Colonic mucosa (tissue), 4 donors: ENCODE results near the gene TTI1. TPM values are rescaled to one million over a fixed set of nuclear protein-coding genes. Genes with fewer than 3 reads are reported as not detected.

Experiments
- DNase-seq: peaks from one replicate; pipeline ENCODE4 v3.0.0-alpha.2; 2020
- H3K27ac ChIP-seq: fragments of 200-600 bp; one replicate; pipeline ENCODE4 v1.8.0; 2021
- H3K27me3 ChIP-seq: fragments of 200-600 bp; one replicate; pipeline ENCODE4 v1.8.0; 2021
- H3K36me3 ChIP-seq: fragments of 200-600 bp; one replicate; pipeline ENCODE4 v1.8.0; 2021
- H3K4me1 ChIP-seq: fragments of 200-600 bp; one replicate; pipeline ENCODE4 v1.8.0; 2021; ENCODE audit warnings: mild to moderate bottlenecking
- H3K4me3 ChIP-seq: fragments of 200-600 bp; one replicate; pipeline ENCODE4 v1.8.0; 2021
- H3K9ac ChIP-seq, 2 donors: one replicate each; pipeline ENCODE4 v1.7.0; 2013; ENCODE audit warnings: control low read depth in 2 of 2, low read depth in 2 of 2, low read length in 2 of 2
- H3K9me3 ChIP-seq: fragments of 200-600 bp; one replicate; pipeline ENCODE4 v1.8.0; 2021
- intact Hi-C: fragments of 100-400 bp; cut with DNase I; formaldehyde crosslinking; loops from one replicate; pipeline ENCODE4 v1.14.1; 2022
- total RNA-seq, 2 donors: library from RNA; stranded (reverse); fragmentation: NEBNext Ultra II Directional in 1 of 2; extraction: Animal tissue kit (Norgen Biotek cat#: 25700) in 1 of 2; gene quantifications; one replicate each; pipeline ENCODE4 v1.2.1, GENCODE V29; 2021
- TF ChIP-seq, protein P1 (sequence below): fragments of 200-600 bp; IDR thresholded peaks from one replicate; pipeline ENCODE4 v1.8.0; 2022; ENCODE audit warnings: antibody characterized with exemption, mild to moderate bottlenecking
- donor health status: healthy.
- donor health status: DM: no; HTN: no; CAD: no.
- donor health status: DM: no; HTN: no; CAD: no.

Gene TTI1
- total RNA-seq, 2 donors from 2014 or later = 10.2 to 23.0 TPM

DNA sequence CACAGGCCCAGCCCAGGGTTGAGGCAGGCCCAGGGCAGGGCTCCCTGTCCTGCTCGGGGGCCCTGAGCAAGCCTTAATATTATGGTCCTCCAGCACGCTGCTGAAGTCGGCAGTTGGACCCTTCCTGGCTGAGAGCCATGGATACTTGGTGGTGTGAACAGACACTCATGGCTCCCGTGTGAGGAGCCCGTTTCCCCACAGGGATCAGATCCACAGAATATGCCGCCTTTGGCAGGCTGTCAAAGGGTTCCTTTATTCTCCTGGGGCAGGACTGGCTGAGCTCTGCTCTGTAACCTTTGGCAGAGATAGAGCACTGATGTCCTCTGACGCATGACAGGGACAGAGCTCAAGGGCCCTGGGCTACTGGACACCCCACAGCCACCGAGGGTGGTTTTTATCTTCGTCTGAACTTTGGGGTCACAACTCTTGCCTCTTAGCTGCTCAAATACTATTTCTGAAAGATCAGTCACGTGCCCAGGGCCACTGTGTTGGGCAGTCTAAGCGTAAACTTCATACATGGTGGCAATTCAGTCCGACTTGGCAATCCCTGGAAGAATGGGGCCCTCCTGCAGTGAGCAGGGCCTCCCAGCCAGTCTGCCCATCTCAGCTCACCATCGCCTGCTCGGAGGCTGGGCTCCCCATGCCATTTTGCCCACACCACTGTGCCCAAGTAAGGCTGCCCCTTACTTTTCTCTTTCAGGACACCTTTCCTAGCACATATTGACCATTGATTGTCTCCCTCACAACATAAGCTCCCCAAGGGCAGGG lies 49.1 kb downstream of the TTI1 start:
- H3K4me1 ChIP-seq = no peaks in the 10 kb centered on the region
- no peaks in the 10 kb centered on the region for H3K27me3 ChIP-seq
- intact Hi-C loops = no loop called here
- H3K27ac ChIP-seq = no peak overlapping the region
- no peak overlapping the region for H3K9ac ChIP-seq
- DNase-seq = no peak
- no peaks in the 10 kb centered on the region for H3K9me3 ChIP-seq
- H3K4me3 ChIP-seq = no peak overlapping the region
- TF ChIP-seq, protein P1, sequence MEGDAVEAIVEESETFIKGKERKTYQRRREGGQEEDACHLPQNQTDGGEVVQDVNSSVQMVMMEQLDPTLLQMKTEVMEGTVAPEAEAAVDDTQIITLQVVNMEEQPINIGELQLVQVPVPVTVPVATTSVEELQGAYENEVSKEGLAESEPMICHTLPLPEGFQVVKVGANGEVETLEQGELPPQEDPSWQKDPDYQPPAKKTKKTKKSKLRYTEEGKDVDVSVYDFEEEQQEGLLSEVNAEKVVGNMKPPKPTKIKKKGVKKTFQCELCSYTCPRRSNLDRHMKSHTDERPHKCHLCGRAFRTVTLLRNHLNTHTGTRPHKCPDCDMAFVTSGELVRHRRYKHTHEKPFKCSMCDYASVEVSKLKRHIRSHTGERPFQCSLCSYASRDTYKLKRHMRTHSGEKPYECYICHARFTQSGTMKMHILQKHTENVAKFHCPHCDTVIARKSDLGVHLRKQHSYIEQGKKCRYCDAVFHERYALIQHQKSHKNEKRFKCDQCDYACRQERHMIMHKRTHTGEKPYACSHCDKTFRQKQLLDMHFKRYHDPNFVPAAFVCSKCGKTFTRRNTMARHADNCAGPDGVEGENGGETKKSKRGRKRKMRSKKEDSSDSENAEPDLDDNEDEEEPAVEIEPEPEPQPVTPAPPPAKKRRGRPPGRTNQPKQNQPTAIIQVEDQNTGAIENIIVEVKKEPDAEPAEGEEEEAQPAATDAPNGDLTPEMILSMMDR = no peak
- no peaks in the 10 kb centered on the region for H3K36me3 ChIP-seq

DNA sequence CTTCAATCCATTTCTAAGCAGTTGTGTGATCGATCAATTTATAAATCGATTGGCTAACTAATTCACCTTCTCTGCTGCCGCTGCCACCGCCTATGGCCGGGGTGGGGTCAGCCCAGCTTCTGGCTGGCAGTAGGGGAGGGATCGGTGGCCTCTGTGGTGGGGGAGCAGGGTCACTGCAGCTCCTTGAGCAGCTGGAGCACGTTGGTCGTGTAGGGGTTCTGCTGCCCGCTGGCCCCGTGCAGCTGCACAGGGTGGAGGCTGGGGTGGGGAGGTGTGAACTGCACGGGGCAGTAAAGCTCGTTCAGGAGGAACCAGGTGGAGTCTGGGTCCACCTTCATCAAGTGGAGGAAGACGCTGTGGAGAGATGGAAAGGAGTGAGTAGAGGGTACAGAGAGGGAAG lies 50.0 kb downstream of the TTI1 start:
- intact Hi-C loops = no loop called here
- DNase-seq = no peak
- Histone ChIP-seq H3K27ac (no peak overlapping the region), H3K36me3 (no peaks in the 10 kb centered on the region), H3K9ac (no peak overlapping the region), H3K9me3 (no peaks in the 10 kb centered on the region), H3K27me3 (no peaks in the 10 kb centered on the region), H3K4me3 (no peak overlapping the region), H3K4me1 (no peaks in the 10 kb centered on the region)
- TF ChIP-seq, protein P1 = no peak

DNA sequence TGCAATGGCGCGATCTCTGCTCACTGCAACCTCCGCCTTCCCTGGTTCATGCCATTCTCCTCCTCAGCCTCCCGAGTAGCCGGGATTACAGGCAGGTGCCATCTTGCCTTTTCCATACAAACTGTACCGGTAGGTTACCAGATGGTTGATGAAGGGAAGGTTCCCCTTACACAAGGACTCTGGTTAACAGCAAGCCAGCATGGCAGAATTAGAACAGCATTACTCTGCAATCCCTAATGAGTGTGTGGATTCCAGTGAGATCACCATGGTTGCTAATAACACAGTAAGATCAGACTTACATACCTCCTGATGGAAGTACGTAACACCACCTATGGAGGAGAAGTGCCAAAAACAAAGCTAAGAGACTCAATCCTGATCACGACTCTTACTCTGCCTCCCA lies 51.7 kb downstream of the TTI1 start:
- intact Hi-C loops = no loop called here
- H3K4me1 ChIP-seq = no peaks in the 10 kb centered on the region
- H3K9me3 ChIP-seq = no peaks in the 10 kb centered on the region
- TF ChIP-seq, protein P1 = no peak
- H3K4me3 ChIP-seq = no peak overlapping the region
- no peak overlapping the region for H3K9ac ChIP-seq
- DNase-seq = no peak
- H3K36me3 ChIP-seq = no peaks in the 10 kb centered on the region
- no peaks in the 10 kb centered on the region for H3K27me3 ChIP-seq
- no peak overlapping the region for H3K27ac ChIP-seq

DNA sequence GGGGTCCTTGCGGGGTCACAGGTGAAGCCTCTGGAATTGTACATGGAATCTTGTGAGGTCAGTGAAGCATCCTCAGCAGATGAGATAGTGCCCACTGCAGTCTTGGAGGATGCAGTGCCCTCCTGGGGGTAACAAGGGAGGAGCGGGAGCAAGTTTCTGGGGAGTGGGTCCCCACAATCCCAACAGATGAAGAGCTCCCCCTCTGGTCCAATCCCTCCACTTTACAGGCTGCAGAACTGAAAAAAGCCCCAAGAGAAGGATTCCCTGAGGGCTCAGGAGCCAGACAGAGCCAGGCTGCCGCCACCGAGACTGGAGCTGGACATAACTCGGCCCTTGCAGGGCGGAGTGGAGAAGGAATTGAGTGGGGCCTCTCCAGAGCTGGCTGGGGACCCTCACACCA lies 52.4 kb downstream of the TTI1 start:
- Histone ChIP-seq H3K36me3 (no peaks in the 10 kb centered on the region), H3K27me3 (no peaks in the 10 kb centered on the region), H3K27ac (no peak overlapping the region), H3K9ac (no peak overlapping the region), H3K4me1 (no peaks in the 10 kb centered on the region), H3K9me3 (no peaks in the 10 kb centered on the region), H3K4me3 (no peak overlapping the region)
- DNase-seq = peak; percentile 12
- TF ChIP-seq, protein P1 = no peak
- intact Hi-C loops = no loop called here

DNA sequence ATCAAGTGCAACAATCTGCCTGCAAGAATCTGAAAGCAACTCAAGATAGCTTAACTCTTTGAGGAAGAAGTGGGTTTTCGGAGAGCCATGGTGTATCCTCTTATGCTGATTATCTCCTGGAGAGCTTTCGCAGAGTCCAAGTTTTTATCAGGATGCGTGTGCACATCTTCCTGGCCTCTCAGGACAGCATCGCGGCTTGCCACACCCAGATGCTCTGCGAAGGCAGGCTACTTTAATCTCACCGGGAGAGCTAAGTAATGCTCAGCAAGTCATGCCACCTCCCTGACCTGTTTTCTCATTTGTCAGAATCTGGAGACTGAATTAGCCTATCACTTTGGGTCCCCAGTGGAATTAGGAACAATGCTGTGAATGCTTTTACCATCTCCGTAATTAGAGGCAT lies 52.9 kb downstream of the TTI1 start:
- peak; percentile 4 for DNase-seq
- H3K4me1 ChIP-seq = no peaks in the 10 kb centered on the region
- TF ChIP-seq, protein P1 = no peak
- intact Hi-C loops = no loop called here
- no peak overlapping the region for H3K9ac ChIP-seq
- no peak overlapping the region for H3K27ac ChIP-seq
- no peaks in the 10 kb centered on the region for H3K27me3 ChIP-seq
- H3K4me3 ChIP-seq = no peak overlapping the region
- H3K9me3 ChIP-seq = no peaks in the 10 kb centered on the region
- no peaks in the 10 kb centered on the region for H3K36me3 ChIP-seq
